DLD1 (cell line): ENCODE measurements around the gene CDPF1.

Experiments used
- in situ Hi-C: cut with HindIII; loops from 2 replicates; pipeline ENCODE4 v1.10.0; 2017; ENCODE audit warnings: low sequenced_read_pairs

The CDPF1 gene

GRCh38 chr22:46259374-46259773, 9.3 kb upstream of the CDPF1 start:
- in situ Hi-C loops: no loop called here

DNA sequence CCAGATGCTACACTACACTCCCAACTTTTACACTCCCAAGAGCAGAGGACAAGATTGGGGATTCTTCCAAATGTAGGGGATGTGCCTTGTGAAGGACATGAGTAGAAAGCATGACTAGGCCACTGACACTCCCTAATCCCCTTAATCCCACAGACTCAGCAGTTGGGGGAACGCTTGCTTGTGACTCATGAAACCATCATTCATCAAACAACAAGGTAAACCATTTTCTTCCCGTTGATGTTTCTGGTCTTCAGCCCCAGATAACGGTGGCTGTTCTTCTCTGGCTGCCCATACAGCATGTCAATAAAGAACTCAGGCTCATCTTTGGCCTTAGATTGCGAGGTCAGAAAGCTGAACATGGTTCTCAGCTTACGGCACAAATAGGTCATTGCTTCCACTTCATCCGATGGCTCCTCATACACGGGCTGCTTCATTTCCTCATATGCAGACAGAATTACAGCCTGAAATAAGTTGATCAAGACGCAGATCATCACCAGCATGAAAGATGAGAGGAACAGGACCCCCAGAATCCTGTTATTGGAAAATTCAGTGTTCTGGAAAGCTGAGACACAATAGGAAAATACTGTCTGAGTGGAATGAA, 6.4 kb upstream of the CDPF1 start:
- in situ Hi-C loops: no loop called here

GRCh38 chr22:46251816-46252380, 1.8 kb upstream of the CDPF1 start:
- in situ Hi-C loops: no loop called here

GRCh38 chr22:46251266-46251665, 1.2 kb upstream of the CDPF1 start:
- in situ Hi-C loops: no loop called here

GRCh38 chr22:46250783-46251125, 661 bp upstream of the CDPF1 start:
- in situ Hi-C loops: no loop called here

GRCh38 chr22:46247443-46247975, 2.6 kb downstream of the CDPF1 start:
- in situ Hi-C loops: loop anchor here (10.0 kb wide), 1 partner anchor 103 kb away; no protein-coding TSS in a partner anchor

- in situ Hi-C loops: loop anchor here (10.0 kb wide), 1 partner anchor 101 kb away; no protein-coding TSS in a partner anchor
Observed at GRCh38 chr22:46246178-46246577, 3.9 kb downstream of the CDPF1 start.

DNA sequence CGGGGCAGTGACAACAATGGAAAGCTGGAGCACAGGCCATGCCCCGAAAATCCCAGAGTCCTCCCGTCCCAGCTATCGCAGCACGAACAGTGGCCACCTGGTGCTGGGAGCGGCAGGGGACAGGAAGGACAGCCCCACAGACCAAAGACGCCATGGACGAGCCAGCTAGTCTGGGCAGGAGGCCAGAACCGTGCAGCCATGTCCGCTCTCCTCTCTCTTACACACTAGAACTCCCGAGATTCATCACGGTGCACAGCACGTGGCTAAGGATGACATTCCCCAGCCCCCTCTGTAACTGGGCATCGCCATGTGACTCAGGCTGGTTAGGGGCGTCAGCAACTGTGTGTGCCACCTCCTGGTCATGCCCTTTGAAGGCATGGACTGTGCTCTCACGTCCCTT, 4.6 kb downstream of the CDPF1 start:
- in situ Hi-C loops: loop anchor here (10.0 kb wide), 1 partner anchor 101 kb away; no protein-coding TSS in a partner anchor

- in situ Hi-C loops: loop anchor here (10.0 kb wide), 1 partner anchor 100 kb away; no protein-coding TSS in a partner anchor
Observed at GRCh38 chr22:46244771-46245170, 5.3 kb downstream of the CDPF1 start.

DNA sequence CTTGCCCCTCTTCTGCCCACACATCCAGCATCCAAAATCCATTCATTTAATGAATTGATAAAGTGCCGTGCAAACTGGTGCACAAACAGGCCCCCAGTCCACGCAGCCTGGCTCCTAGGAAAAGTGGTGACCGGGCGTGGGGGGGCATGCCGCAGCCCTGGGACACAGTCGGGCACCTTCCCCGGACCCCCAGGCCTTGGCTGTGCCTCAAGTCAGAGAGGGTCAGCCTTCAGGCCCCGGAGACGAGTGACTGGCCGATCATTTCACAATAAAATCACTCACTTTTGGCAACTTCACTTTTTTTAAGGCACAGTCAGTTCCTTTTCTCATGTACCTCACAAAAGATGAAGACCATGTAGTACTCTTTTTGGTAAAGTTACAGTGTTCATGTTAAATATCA, 8.0 kb downstream of the CDPF1 start:
- in situ Hi-C loops: loop anchor here (10.0 kb wide), 1 partner anchor 97 kb away; no protein-coding TSS in a partner anchor

GRCh38 chr22:46241396-46242007, 8.6 kb downstream of the CDPF1 start:
- in situ Hi-C loops: loop anchor here (10.0 kb wide), 1 partner anchor 97 kb away; no protein-coding TSS in a partner anchor

DNA sequence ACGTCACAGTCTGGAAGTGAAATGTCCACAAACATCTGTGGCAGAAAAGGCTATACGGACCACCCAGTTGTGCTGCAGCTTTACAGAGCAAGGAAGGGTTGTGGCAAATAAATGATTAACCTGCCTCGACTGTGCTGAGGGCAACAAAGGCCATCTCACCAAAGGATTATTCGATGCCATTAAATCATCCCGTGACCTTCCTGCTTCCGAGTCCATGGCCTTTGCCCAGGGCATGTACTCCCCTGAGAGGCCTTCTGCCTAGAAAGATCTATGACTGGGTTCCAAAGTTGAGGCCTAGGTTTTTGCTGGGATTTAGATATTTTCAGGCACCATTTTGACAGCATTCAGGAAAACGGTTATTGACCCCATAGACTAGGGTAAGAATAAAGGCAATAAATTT, 9.2 kb downstream of the CDPF1 start:
- in situ Hi-C loops: loop anchor here (10.0 kb wide), 1 partner anchor 96 kb away; no protein-coding TSS in a partner anchor

- in situ Hi-C loops: loop anchor here (10.0 kb wide), 1 partner anchor 96 kb away; no protein-coding TSS in a partner anchor
Observed at GRCh38 chr22:46240506-46240905, 9.6 kb downstream of the CDPF1 start.

- in situ Hi-C loops: loop anchor here (10.0 kb wide), 1 partner anchor 95 kb away; no protein-coding TSS in a partner anchor
Observed at GRCh38 chr22:46240073-46240472, 10.0 kb downstream of the CDPF1 start.

DNA sequence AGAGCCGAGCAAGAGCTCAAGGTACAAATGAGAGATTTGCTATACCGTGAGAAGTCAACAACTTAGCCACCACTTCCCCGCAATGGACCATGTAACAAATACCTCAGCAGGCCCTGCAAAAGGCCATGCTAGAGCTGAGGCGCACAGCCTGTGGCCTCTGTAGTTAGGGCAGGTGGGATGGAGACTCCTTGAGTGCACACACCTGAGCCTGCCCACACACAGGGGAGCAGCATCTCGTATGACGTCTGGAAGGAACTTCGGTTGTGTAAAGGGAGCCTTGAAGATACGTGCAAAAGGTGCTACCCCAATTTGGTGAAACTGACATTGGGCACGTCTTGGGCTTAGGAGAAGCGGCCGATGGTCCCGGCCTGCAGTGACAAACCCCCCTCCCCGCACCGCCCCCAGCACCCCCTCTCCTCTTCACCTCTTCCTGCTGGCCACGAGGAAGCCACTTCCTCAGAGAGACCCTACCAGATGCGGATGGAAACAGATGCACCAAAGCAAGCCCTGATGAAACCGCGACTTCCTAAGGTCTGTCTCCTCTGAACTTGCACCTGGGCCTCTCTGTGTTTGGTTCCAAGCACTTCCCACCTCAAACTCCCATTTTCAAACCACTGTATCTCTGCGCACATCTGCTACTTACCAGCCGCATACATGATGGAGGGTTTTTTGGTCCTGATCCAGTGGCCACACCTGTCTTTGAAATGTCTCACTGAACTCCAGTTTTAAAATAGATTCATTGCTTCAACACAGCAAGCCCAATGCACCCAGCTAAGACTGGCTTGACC, 10.6 kb downstream of the CDPF1 start:
- in situ Hi-C loops: loop anchor here (10.0 kb wide), 1 partner anchor 95 kb away; no protein-coding TSS in a partner anchor

- in situ Hi-C loops: no loop called here
Observed at GRCh38 chr22:46238541-46238940, 11.6 kb downstream of the CDPF1 start.

- in situ Hi-C loops: no loop called here
Observed at GRCh38 chr22:46237453-46238124, 12.5 kb downstream of the CDPF1 start.

- in situ Hi-C loops: no loop called here
Observed at GRCh38 chr22:46234969-46235368, 15.1 kb downstream of the CDPF1 start.

GRCh38 chr22:46233231-46233630, 16.9 kb downstream of the CDPF1 start:
- in situ Hi-C loops: no loop called here

DNA sequence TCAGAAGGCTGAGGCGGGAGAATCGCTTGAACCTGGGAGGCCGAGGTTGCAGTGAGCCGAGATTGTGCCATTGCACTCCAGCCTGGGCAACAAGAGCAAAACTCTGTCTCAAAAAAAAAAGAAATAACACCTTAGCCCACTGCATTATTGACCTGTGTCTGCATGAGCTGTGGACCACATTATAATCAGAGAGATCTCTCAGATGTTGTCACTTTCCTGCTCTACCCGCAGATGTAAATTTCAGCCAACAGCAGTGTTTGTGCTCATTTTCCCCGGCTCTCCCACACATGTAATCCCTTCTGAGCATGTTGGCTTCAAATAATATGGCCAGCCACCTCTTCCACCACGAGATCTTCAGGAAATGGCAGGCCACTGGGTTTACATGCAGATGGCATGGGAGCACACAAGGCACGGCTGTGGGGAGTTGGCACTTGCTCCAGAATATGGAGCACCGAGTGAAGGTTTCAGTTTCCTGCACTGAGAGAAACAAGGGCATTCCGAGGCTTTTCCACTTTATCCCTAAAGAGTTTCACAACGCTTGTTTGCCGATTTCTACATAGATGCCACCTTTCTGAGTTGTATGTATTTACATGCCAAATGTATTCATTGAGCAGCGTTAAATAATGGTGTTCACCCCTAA, 19.7 kb downstream of the CDPF1 start:
- in situ Hi-C loops: no loop called here
